K562 (cell line): Measurements from ENCODE around the gene TMEM89. TPM values are rescaled to one million over a fixed set of nuclear protein-coding genes. Genes with fewer than 3 reads are reported as not detected.

Experiments used
- ATAC-seq: fragments of 200-7000 bp; cut with Tn5 transposase; 3 replicates; pipeline ENCODE4 v1.9.1; 2020; ENCODE audit warnings: moderate library complexity
- BruUV-seq: library from RNA; stranded (reverse); fragments of 400-500 nt; replicated peaks from 2 replicates; lab custom pipeline; 2021; lab: Mats Ljungman, UMichigan
- CTCF ChIA-PET: fragments of 300-600 bp; formaldehyde crosslinking; extraction: SDS; loops from one replicate; lab custom pipeline; 2021; ENCODE audit warnings: low intra/inter-chr PET ratio; lab: Yijun Ruan, JAX
- POLR2A ChIA-PET: fragments of 300-600, 350-650 bp; sonication (Branson Sonifier 250); formaldehyde crosslinking; extraction: SDS; loops from one replicate; lab custom pipeline; 2021; ENCODE audit warnings: antibody characterized with exemption, inconsistent platforms; lab: Yijun Ruan, JAX
- DNase-seq, 4 experiments: peaks; one replicate each; pipeline versions ENCODE4 v3.0.0 to v3.0.0-alpha.2; 2011 to 2018; ENCODE audit warnings: low spot score in 3 of 4, mixed read lengths in 3 of 4; ENCODE audit errors: extremely low read depth in 1 of 4
- FAIRE-seq: peaks from 2 replicates; lab custom pipeline; 2011; peaks lifted over from hg19 to GRCh38; lab: Jason Lieb, UNC
- H2AFZ ChIP-seq: 2 replicates; pipeline ENCODE4 v1.6.0; 2011; ENCODE audit warnings: low read depth, low read length, control low read depth, inconsistent platforms
- H3K27ac ChIP-seq: fragments of 200-600 bp; 3 replicates; pipeline ENCODE4 v1.8.0; 2011; ENCODE audit warnings: low read depth, mild to moderate bottlenecking, control low read depth, inconsistent platforms, low read length, moderate library complexity, mixed read lengths; ENCODE audit errors: extremely low read depth
- H3K27me3 ChIP-seq, 2 experiments: fragments of 300-600 bp in 1 of 2; 2 replicates in 1 of 2; 3 replicates in 1 of 2; pipeline versions ENCODE4 v1.6.0 to v1.8.0; 2011; ENCODE audit warnings: inconsistent platforms in 2 of 2, low read length in 2 of 2, mild to moderate bottlenecking in 1 of 2, mixed read lengths in 1 of 2, moderate library complexity in 1 of 2; ENCODE audit not compliant: control insufficient read depth in 2 of 2, insufficient read depth in 2 of 2
- H3K36me3 ChIP-seq: fragments of 300-600 bp; 3 replicates; pipeline ENCODE4 v1.8.0; 2011; ENCODE audit warnings: mild to moderate bottlenecking, low read length, inconsistent platforms; ENCODE audit not compliant: control insufficient read depth, insufficient read depth
- H3K4me1 ChIP-seq, 2 experiments: fragments of 200-600 bp in 1 of 2; replicated peaks in 1 of 2; 2 replicates in 1 of 2; 3 replicates in 1 of 2; pipeline versions ENCODE4 v1.5.1 to v1.8.0; 2011; ENCODE audit warnings: inconsistent platforms in 2 of 2, low read length in 2 of 2, mild to moderate bottlenecking in 1 of 2, mixed read lengths in 1 of 2, moderate library complexity in 1 of 2; ENCODE audit not compliant: control insufficient read depth in 2 of 2, insufficient read depth in 2 of 2
- H3K4me2 ChIP-seq: 2 replicates; pipeline ENCODE4 v1.6.1; 2011; ENCODE audit warnings: low read length, control low read depth, inconsistent platforms, mixed read lengths; ENCODE audit not compliant: insufficient read depth
- H3K4me3 ChIP-seq: fragments of 200-600 bp; sonication (generic), shearing (Covaris generic); 2 replicates; pipeline ENCODE4 v1.5.1; 2016; ENCODE audit warnings: control low read depth, inconsistent platforms
- H3K79me2 ChIP-seq: fragments of 200-600 bp; 3 replicates; pipeline ENCODE4 v1.8.0; 2011; ENCODE audit warnings: low read length, inconsistent platforms; ENCODE audit not compliant: control insufficient read depth, insufficient read depth
- H3K9ac ChIP-seq, 2 experiments: 2 replicates each; pipeline versions ENCODE4 v1.6.0 to v1.6.1; 2011; ENCODE audit warnings: low read depth in 2 of 2, low read length in 2 of 2, control low read depth in 1 of 2, inconsistent platforms in 1 of 2, mild to moderate bottlenecking in 1 of 2, mixed read lengths in 1 of 2; ENCODE audit not compliant: insufficient read depth in 1 of 2
- H3K9me1 ChIP-seq: one replicate; pipeline ENCODE4 v1.6.0; 2011; ENCODE audit warnings: inconsistent platforms, mild to moderate bottlenecking, low read length, moderate library complexity; ENCODE audit not compliant: control insufficient read depth, insufficient read depth
- H3K9me3 ChIP-seq: replicated peaks from 2 replicates; pipeline ENCODE4 v1.5.1; 2011; ENCODE audit warnings: low read depth, low read length, inconsistent platforms; ENCODE audit not compliant: control insufficient read depth, insufficient read depth
- H4K20me1 ChIP-seq: replicated peaks from 2 replicates; pipeline ENCODE4 v1.6.1; 2011; ENCODE audit warnings: low read length, inconsistent platforms, mixed read lengths; ENCODE audit not compliant: control insufficient read depth, insufficient read depth
- DIDO1 ChIP-seq: fragments of 450-650 bp; IDR thresholded peaks from 2 replicates; pipeline ENCODE4 v1.6.1; 2016; ENCODE audit warnings: low read depth, missing biosample characterization, missing genetic modification characterization
- ESRRA ChIP-seq: fragments of 450-650 bp; IDR thresholded peaks from 2 replicates; pipeline ENCODE4 v1.6.1; 2014; ENCODE audit warnings: low read depth, mild to moderate bottlenecking, moderate library complexity, borderline replicate concordance
- HNRNPH1 ChIP-seq: fragments of 200-400 bp; formaldehyde crosslinking; optimal IDR thresholded peaks from 2 replicates; pipeline ENCODE3; 2017; ENCODE audit warnings: low read depth, mild to moderate bottlenecking, low read length, moderate library complexity
- IFI16 ChIP-seq: fragments of 250-450 bp; sonication (Bioruptor Pico); IDR thresholded peaks from 2 replicates; pipeline ENCODE4 v2.1.2; 2022; ENCODE audit warnings: mild to moderate bottlenecking, inconsistent platforms
- MTA1 ChIP-seq: fragments of 450-650 bp; IDR thresholded peaks from 2 replicates; pipeline ENCODE4 v1.6.1; 2017; ENCODE audit warnings: borderline replicate concordance
- MXI1 ChIP-seq: IDR thresholded peaks from 2 replicates; pipeline ENCODE4 v1.6.1; 2011; ENCODE audit warnings: low read depth, mild to moderate bottlenecking, improper control_type of control experiment, low read length
- POLR2G ChIP-seq: fragments of 200-400 bp; formaldehyde crosslinking; IDR thresholded peaks from 2 replicates; pipeline ENCODE4 v1.6.1; 2017; ENCODE audit warnings: low read depth, mild to moderate bottlenecking, antibody characterized with exemption, low read length, moderate library complexity
- SMAD1 ChIP-seq: fragments of 150-350 bp; IDR thresholded peaks from 2 replicates; pipeline ENCODE4 v1.6.1; 2014; ENCODE audit warnings: low read length, low read depth; ENCODE audit not compliant: partially characterized antibody
- SMAD3 ChIP-seq: fragments of 450-650 bp; formaldehyde crosslinking; conservative IDR thresholded peaks from 2 replicates; pipeline ENCODE4 v1.4.0; 2020; ENCODE audit warnings: mild to moderate bottlenecking
- ZNF165 ChIP-seq: fragments of 250-450 bp; sonication (Bioruptor Pico); IDR thresholded peaks from 2 replicates; pipeline ENCODE4 v1.4.0; 2020; ENCODE audit warnings: borderline replicate concordance
- ZNF274 ChIP-seq: IDR thresholded peaks from 2 replicates; pipeline ENCODE4 v1.6.1; 2011; ENCODE audit warnings: low read depth, mild to moderate bottlenecking, low read length, moderate library complexity, borderline replicate concordance
- ZNF79 ChIP-seq: fragments of 250-450 bp; sonication (Bioruptor Pico); IDR thresholded peaks from 2 replicates; pipeline ENCODE4 v1.4.0; 2020; ENCODE audit warnings: low read depth, mild to moderate bottlenecking, moderate library complexity
- WGBS: fragments of 100-300 bp; shearing (Covaris generic); methylation state at CpG from one replicate; pipeline ENCODE4 v1.1.6; 2016; ENCODE audit warnings: low coverage, mixed read lengths; ENCODE audit not compliant: insufficient coverage; ENCODE audit errors: missing lambda C conversion rate; 5-methylcytosine and 5-hydroxymethylcytosine counted together
- in situ Hi-C: fragments of 300-500 bp; cut with MboI; formaldehyde crosslinking; loops from 4 replicates; pipeline ENCODE4 v1.15.0; 2018; ENCODE audit warnings: inconsistent platforms, mixed read lengths
- intact Hi-C: fragments of 100-400 bp; cut with micrococcal nuclease; formaldehyde crosslinking; loops from 2 replicates; pipeline ENCODE4 v1.14.2; 2022
- polyA plus RNA-seq, 8 experiments: library from polyadenylated mRNA; depleted of rRNA in 4 of 8; stranded (reverse) in 5 of 8; unstranded in 3 of 8; fragments of >200 nt; fragmentation: Nextera tagmentation in 2 of 8; fragmentation: Illumina TruSeq in 1 of 8; extraction: Ambion mirVana in 2 of 8; extraction: Trizol in 1 of 8; gene quantifications; 2 replicates each; pipeline versions ENCODE4 v1.2.1 to v1.2.3, GENCODE V29; 2011 to 2014; ENCODE audit warnings: inconsistent platforms in 1 of 8, missing spikeins in 1 of 8
- total RNA-seq, 7 experiments: library from RNA; depleted of rRNA in 6 of 7; stranded (reverse); fragments of >200 nt in 6 of 7; fragmentation: Illumina TruSeq in 2 of 7; extraction: Trizol in 2 of 7; gene quantifications; 2 replicates each; pipeline versions ENCODE4 v1.2.1 to v1.2.3, GENCODE V29; 2011 to 2021; ENCODE audit warnings: low replicate concordance in 1 of 7
- TF ChIP-seq, protein P1 (sequence below): fragments of 450-650 bp; IDR thresholded peaks from 2 replicates; pipeline ENCODE4 v1.6.1; 2017; ENCODE audit warnings: antibody characterized with exemption, mild to moderate bottlenecking
- TF ChIP-seq, protein P2 (sequence below), 2 experiments: IDR thresholded peaks; 2 replicates each; pipeline ENCODE4 v1.6.1; 2012; ENCODE audit warnings: improper control_type of control experiment in 2 of 2, low read depth in 2 of 2, low read length in 2 of 2, borderline replicate concordance in 1 of 2
- TF ChIP-seq, protein P3 (sequence below): fragments of 250-450 bp; sonication (Bioruptor Pico); IDR thresholded peaks from 2 replicates; pipeline ENCODE4 v1.4.0; 2020

TMEM89 gene
- total and polyA plus RNA-seq, 9 of the 15 experiments (the other 6 are each of a cell fraction or from before 2014, with no cell fraction given) = not detected

DNA sequence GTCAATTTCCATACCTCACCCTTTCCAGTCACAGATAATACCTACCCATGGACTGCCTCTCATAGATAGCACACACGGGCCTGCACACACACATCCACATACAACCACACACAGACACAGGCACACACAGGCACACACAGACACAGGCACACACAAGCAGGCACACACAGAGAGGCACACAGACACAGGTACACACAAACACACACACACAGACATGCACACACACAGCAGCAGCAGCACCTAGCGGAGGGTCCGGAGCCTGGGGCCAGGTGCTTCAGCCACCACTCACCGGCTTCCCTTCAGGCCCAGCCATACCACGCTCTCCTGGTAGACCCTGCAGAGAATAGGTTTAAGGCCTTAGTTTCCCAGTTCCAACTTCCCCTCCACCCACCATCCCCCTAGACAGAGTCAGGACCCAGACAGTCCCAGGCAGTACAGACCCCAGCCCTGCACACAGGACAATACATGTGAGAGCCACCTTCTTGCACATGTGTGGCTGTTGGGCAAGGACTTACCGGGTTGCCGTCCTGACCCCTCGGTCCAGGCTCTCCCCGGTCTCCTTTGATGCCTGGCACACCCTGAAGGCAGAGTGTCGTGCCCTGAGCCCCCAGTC is 47.5 kb downstream of the TMEM89 start:
- CTCF ChIA-PET = no interaction called here
- TF ChIP-seq ZNF165 (CRISPR knock-in tag) (no peak), MXI1 (no peak), IFI16 (no peak), ZNF79 (CRISPR knock-in tag) (no peak), DIDO1 (tag) (no peak), POLR2G (no peak), MTA1 (no peak), SMAD1 (no peak), ZNF274 (no peak), HNRNPH1 (no peak), SMAD3 (CRISPR knock-in tag) (no peak), ESRRA (no peak)
- TF ChIP-seq, protein P1, sequence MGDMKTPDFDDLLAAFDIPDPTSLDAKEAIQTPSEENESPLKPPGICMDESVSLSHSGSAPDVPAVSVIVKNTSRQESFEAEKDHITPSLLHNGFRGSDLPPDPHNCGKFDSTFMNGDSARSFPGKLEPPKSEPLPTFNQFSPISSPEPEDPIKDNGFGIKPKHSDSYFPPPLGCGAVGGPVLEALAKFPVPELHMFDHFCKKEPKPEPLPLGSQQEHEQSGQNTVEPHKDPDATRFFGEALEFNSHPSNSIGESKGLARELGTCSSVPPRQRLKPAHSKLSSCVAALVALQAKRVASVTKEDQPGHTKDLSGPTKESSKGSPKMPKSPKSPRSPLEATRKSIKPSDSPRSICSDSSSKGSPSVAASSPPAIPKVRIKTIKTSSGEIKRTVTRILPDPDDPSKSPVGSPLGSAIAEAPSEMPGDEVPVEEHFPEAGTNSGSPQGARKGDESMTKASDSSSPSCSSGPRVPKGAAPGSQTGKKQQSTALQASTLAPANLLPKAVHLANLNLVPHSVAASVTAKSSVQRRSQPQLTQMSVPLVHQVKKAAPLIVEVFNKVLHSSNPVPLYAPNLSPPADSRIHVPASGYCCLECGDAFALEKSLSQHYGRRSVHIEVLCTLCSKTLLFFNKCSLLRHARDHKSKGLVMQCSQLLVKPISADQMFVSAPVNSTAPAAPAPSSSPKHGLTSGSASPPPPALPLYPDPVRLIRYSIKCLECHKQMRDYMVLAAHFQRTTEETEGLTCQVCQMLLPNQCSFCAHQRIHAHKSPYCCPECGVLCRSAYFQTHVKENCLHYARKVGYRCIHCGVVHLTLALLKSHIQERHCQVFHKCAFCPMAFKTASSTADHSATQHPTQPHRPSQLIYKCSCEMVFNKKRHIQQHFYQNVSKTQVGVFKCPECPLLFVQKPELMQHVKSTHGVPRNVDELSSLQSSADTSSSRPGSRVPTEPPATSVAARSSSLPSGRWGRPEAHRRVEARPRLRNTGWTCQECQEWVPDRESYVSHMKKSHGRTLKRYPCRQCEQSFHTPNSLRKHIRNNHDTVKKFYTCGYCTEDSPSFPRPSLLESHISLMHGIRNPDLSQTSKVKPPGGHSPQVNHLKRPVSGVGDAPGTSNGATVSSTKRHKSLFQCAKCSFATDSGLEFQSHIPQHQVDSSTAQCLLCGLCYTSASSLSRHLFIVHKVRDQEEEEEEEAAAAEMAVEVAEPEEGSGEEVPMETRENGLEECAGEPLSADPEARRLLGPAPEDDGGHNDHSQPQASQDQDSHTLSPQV = no peak
- TF ChIP-seq, protein P2, sequence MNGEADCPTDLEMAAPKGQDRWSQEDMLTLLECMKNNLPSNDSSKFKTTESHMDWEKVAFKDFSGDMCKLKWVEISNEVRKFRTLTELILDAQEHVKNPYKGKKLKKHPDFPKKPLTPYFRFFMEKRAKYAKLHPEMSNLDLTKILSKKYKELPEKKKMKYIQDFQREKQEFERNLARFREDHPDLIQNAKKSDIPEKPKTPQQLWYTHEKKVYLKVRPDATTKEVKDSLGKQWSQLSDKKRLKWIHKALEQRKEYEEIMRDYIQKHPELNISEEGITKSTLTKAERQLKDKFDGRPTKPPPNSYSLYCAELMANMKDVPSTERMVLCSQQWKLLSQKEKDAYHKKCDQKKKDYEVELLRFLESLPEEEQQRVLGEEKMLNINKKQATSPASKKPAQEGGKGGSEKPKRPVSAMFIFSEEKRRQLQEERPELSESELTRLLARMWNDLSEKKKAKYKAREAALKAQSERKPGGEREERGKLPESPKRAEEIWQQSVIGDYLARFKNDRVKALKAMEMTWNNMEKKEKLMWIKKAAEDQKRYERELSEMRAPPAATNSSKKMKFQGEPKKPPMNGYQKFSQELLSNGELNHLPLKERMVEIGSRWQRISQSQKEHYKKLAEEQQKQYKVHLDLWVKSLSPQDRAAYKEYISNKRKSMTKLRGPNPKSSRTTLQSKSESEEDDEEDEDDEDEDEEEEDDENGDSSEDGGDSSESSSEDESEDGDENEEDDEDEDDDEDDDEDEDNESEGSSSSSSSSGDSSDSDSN (IDR thresholded peaks at IDR 0.05; ENCODE audit: borderline replicate concordance in 1 of 2, low read depth in 2 of 2, low read length in 2 of 2) = no peak
- TF ChIP-seq, protein P3, sequence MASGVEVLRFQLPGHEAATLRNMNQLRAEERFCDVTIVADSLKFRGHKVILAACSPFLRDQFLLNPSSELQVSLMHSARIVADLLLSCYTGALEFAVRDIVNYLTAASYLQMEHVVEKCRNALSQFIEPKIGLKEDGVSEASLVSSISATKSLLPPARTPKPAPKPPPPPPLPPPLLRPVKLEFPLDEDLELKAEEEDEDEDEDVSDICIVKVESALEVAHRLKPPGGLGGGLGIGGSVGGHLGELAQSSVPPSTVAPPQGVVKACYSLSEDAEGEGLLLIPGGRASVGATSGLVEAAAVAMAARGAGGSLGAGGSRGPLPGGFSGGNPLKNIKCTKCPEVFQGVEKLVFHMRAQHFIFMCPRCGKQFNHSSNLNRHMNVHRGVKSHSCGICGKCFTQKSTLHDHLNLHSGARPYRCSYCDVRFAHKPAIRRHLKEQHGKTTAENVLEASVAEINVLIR = no peak

More for the DNA sequence above, 47.5 kb downstream of the TMEM89 start:
- Histone ChIP-seq H4K20me1 (no peaks in the 10 kb centered on the region), H3K4me2 (no peak overlapping the region), H3K4me3 (no peak overlapping the region), H3K79me2 (no peaks in the 10 kb centered on the region), H3K4me1 (0 out of 5 replicates have a peak, but pooled peaks cover 0 to 3% of the 10 kb centered on the region in 2 experiments), H3K27ac (no peak overlapping the region), H3K27me3 (no peaks in the 10 kb centered on the region), H2AFZ (no peak overlapping the region), H3K9ac (0 out of 4 replicates have a peak overlapping the region, but pooled peaks of 1 of the 2 experiments have one; percentile 17), H3K36me3 (no peaks in the 10 kb centered on the region), H3K9me3 (no peaks in the 10 kb centered on the region), H3K9me1 (no peaks in the 10 kb centered on the region)
- in situ Hi-C loops = no loop called here
- no TSS peak for BruUV-seq
- DNase-seq (no peak), FAIRE-seq (no peak), ATAC-seq (no peak; the same call in 2 of the 3 replicates)
- intact Hi-C loops = no loop called here
- POLR2A ChIA-PET = interaction anchor here (0.6 kb wide), 1 partner anchor 220 kb away, joined by 3 read pairs; no protein-coding TSS in a partner anchor
- 71% methylated on average over 9 of the region's 10 CpGs for WGBS
